Amniotic epithelial cell (primary cell): ENCODE data around the gene PPP1R14D.
A peak's percentile ranks its signal among the peaks of the same experiment; 100 is the strongest.

Experiments used
- DNase-seq: peaks from one replicate; pipeline ENCODE4 v3.0.0-alpha.2; 2010; ENCODE audit warnings: low read depth

The PPP1R14D gene

GRCh38 chr15:40852529-40852928 lies 24.0 kb upstream of the PPP1R14D start:
- DNase-seq, result no peak

GRCh38 chr15:40850576-40851112 lies 22.1 kb upstream of the PPP1R14D start:
- DNase-seq, result no peak

GRCh38 chr15:40847223-40847961 lies 18.9 kb upstream of the PPP1R14D start:
- peak; percentile 72 for DNase-seq

- no peak for DNase-seq
Observed at GRCh38 chr15:40846841-40847222, 18.3 kb upstream of the PPP1R14D start.

GRCh38 chr15:40845511-40846284 lies 17.2 kb upstream of the PPP1R14D start:
- DNase-seq, result peak; percentile 24

- DNase-seq, result no peak
Observed at GRCh38 chr15:40845036-40845435, 16.5 kb upstream of the PPP1R14D start.

- no peak for DNase-seq
Observed at GRCh38 chr15:40844696-40845030, 16.2 kb upstream of the PPP1R14D start.

- DNase-seq, result no peak
Observed at GRCh38 chr15:40843885-40844695, 15.6 kb upstream of the PPP1R14D start, which contains the start of gene SPINT1. Gene SPINT1 (plus strand): TSS chr15:40844048. CDS start chr15:40844555, 507 bp downstream.

GRCh38 chr15:40843261-40843884 lies 14.9 kb upstream of the PPP1R14D start:
- DNase-seq, result no peak

- no peak for DNase-seq
Observed at GRCh38 chr15:40841741-40842140, 13.2 kb upstream of the PPP1R14D start.

- no peak for DNase-seq
Observed at GRCh38 chr15:40838756-40839155, 10.2 kb upstream of the PPP1R14D start.

GRCh38 chr15:40836020-40836419 lies 7.5 kb upstream of the PPP1R14D start:
- no peak for DNase-seq

GRCh38 chr15:40832903-40833302 lies 4.4 kb upstream of the PPP1R14D start:
- no peak for DNase-seq

- no peak for DNase-seq
Observed at GRCh38 chr15:40831861-40832260, 3.4 kb upstream of the PPP1R14D start.

- DNase-seq, result no peak
Observed at GRCh38 chr15:40830884-40831283, 2.4 kb upstream of the PPP1R14D start.

- no peak for DNase-seq
Observed at GRCh38 chr15:40829115-40829514, 607 bp upstream of the PPP1R14D start.

GRCh38 chr15:40826423-40827075 lies 2.0 kb downstream of the PPP1R14D start:
- DNase-seq, result peak; percentile 64

GRCh38 chr15:40825661-40826422 lies 2.7 kb downstream of the PPP1R14D start:
- DNase-seq, result peak; percentile 89

GRCh38 chr15:40823572-40824343 lies 4.8 kb downstream of the PPP1R14D start:
- DNase-seq, result peak; percentile 30

GRCh38 chr15:40821195-40821594 lies 7.3 kb downstream of the PPP1R14D start:
- DNase-seq, result no peak
